CD14-positive monocyte (primary cell): ENCODE measurements around the gene CXXC5. TPM values are rescaled to one million over a fixed set of nuclear protein-coding genes. Genes with fewer than 3 reads are reported as not detected.

Experiments
- DNase-seq, 3 donors: peaks; one replicate each; pipeline ENCODE4 v3.0.0-alpha.2; 2011 to 2022
- H2AFZ ChIP-seq: 2 replicates; pipeline ENCODE4 v1.6.0; 2012; ENCODE audit warnings: mild to moderate bottlenecking, low read depth, low read length, inconsistent platforms; ENCODE audit not compliant: insufficient read depth, poor library complexity, severe bottlenecking
- H3K27ac ChIP-seq, 2 donors: 1 replicate in 1 of 2; 2 replicates in 1 of 2; pipeline ENCODE4 v1.5.1; 2012 to 2013; ENCODE audit warnings: low read length in 2 of 2, control low read depth in 1 of 2, inconsistent platforms in 1 of 2, low read depth in 1 of 2, mild to moderate bottlenecking in 1 of 2
- H3K27me3 ChIP-seq, 2 donors: one replicate each; pipeline versions ENCODE4 v1.6.0 to v1.6.1; 2011 to 2013; ENCODE audit warnings: low read length in 2 of 2; ENCODE audit not compliant: control insufficient read depth in 2 of 2, insufficient read depth in 2 of 2
- H3K36me3 ChIP-seq, 2 donors: replicated peaks in 1 of 2; 1 replicate in 1 of 2; 2 replicates in 1 of 2; pipeline versions ENCODE4 v1.5.1 to v1.6.1; 2012 to 2013; ENCODE audit warnings: low read length in 2 of 2, control low read depth in 1 of 2, inconsistent platforms in 1 of 2, mild to moderate bottlenecking in 1 of 2; ENCODE audit not compliant: insufficient read depth in 2 of 2, control insufficient read depth in 1 of 2
- H3K4me1 ChIP-seq, 2 donors: 1 replicate in 1 of 2; 2 replicates in 1 of 2; pipeline versions ENCODE4 v1.5.1 to v1.6.1; 2012 to 2013; ENCODE audit warnings: low read length in 2 of 2, control low read depth in 1 of 2, inconsistent platforms in 1 of 2, mild to moderate bottlenecking in 1 of 2, moderate library complexity in 1 of 2; ENCODE audit not compliant: insufficient read depth in 2 of 2, control insufficient read depth in 1 of 2
- H3K4me2 ChIP-seq: replicated peaks from 2 replicates; pipeline ENCODE3; 2012; ENCODE audit warnings: low read length, moderate library complexity, mild to moderate bottlenecking; ENCODE audit not compliant: poor library complexity, severe bottlenecking; ENCODE audit errors: extremely low read depth
- H3K4me3 ChIP-seq, 3 experiments: fragments of 200-600 bp in 1 of 3; sonication (generic) in 1 of 3; replicated peaks in 1 of 3; 1 replicate in 2 of 3; 2 replicates in 1 of 3; pipeline ENCODE4 v1.5.1; 2011 to 2013; ENCODE audit warnings: low read length in 3 of 3, mild to moderate bottlenecking in 3 of 3, control low read depth in 2 of 3, low read depth in 2 of 3, inconsistent platforms in 1 of 3, moderate library complexity in 1 of 3
- H3K79me2 ChIP-seq: 2 replicates; pipeline ENCODE4 v1.6.0; 2012; ENCODE audit warnings: mild to moderate bottlenecking, control low read depth, inconsistent platforms, low read length, moderate library complexity; ENCODE audit not compliant: insufficient read depth
- H3K9ac ChIP-seq: 2 replicates; pipeline ENCODE4 v1.6.0; 2017; ENCODE audit warnings: low read length, mild to moderate bottlenecking; ENCODE audit not compliant: insufficient read depth, poor library complexity, severe bottlenecking
- H3K9me3 ChIP-seq, 2 donors: replicated peaks in 1 of 2; 1 replicate in 1 of 2; 2 replicates in 1 of 2; pipeline versions ENCODE4 v1.5.1 to v1.6.1; 2012 to 2013; ENCODE audit warnings: low read length in 2 of 2, control low read depth in 1 of 2; ENCODE audit not compliant: control insufficient read depth in 1 of 2, insufficient read depth in 1 of 2
- H4K20me1 ChIP-seq: 2 replicates; pipeline ENCODE4 v1.6.0; 2012; ENCODE audit warnings: mild to moderate bottlenecking, low read length, control low read depth, moderate library complexity; ENCODE audit not compliant: insufficient read depth
- H3K27ac Mint-ChIP-seq, 7 donors: one replicate each; pipeline ENCODE4 v1.8.0; 2020; ENCODE audit warnings: mild to moderate bottlenecking in 7 of 7, mixed read lengths in 7 of 7, moderate library complexity in 6 of 7, inconsistent platforms in 2 of 7
- H3K27me3 Mint-ChIP-seq, 3 donors: one replicate each; pipeline ENCODE4 v1.8.0; 2021 to 2022; ENCODE audit warnings: low read depth in 3 of 3, mild to moderate bottlenecking in 3 of 3, mixed read lengths in 3 of 3, moderate library complexity in 3 of 3, inconsistent platforms in 1 of 3
- H3K36me3 Mint-ChIP-seq, 2 donors: one replicate each; pipeline ENCODE4 v1.8.0; 2020; ENCODE audit warnings: mixed read lengths in 2 of 2, inconsistent platforms in 1 of 2, mild to moderate bottlenecking in 1 of 2
- H3K4me1 Mint-ChIP-seq: one replicate; pipeline ENCODE4 v1.8.0; 2020; ENCODE audit warnings: mild to moderate bottlenecking, mixed read lengths
- H3K4me3 Mint-ChIP-seq, 2 donors: one replicate each; pipeline ENCODE4 v1.8.0; 2020; ENCODE audit warnings: mild to moderate bottlenecking in 2 of 2, mixed read lengths in 2 of 2, moderate library complexity in 1 of 2
- H3K9me3 Mint-ChIP-seq, 7 donors: one replicate each; pipeline ENCODE4 v1.8.0; 2020 to 2022; ENCODE audit warnings: mixed read lengths in 7 of 7, mild to moderate bottlenecking in 6 of 7, moderate library complexity in 6 of 7, inconsistent platforms in 2 of 7
- WGBS: methylation state at CpG from one replicate; pipeline ENCODE4 v1.1.5; 2013; ENCODE audit warnings: missing lambda C conversion rate; ENCODE audit not compliant: insufficient coverage; 5-methylcytosine and 5-hydroxymethylcytosine counted together
- intact Hi-C, 2 donors: fragments of 100-400 bp; cut with micrococcal nuclease; formaldehyde crosslinking; loops; one replicate each; pipeline versions ENCODE4 v1.15.0 to v1.15.1; 2023
- polyA plus RNA-seq, 3 donors: library from polyadenylated mRNA; depleted of rRNA in 1 of 3; unstranded in 2 of 3; stranded (reverse) in 1 of 3; fragments of 300-500 nt in 2 of 3; fragments of >200 nt in 1 of 3; fragmentation: Illumina TruSeq in 2 of 3; gene quantifications; 1 replicate in 2 of 3; 2 replicates in 1 of 3; pipeline ENCODE4 v1.2.3, GENCODE V29; 2012 to 2021
- TF ChIP-seq, protein P1 (sequence below): fragments of 200-600 bp; IDR thresholded peaks from one replicate; pipeline ENCODE4 v1.8.0; 2022; ENCODE audit warnings: antibody characterized with exemption, mild to moderate bottlenecking

The CXXC5 gene
- polyA plus RNA-seq, 3 donors: 22.4 to 37.2 (median 33.7) TPM

DNA sequence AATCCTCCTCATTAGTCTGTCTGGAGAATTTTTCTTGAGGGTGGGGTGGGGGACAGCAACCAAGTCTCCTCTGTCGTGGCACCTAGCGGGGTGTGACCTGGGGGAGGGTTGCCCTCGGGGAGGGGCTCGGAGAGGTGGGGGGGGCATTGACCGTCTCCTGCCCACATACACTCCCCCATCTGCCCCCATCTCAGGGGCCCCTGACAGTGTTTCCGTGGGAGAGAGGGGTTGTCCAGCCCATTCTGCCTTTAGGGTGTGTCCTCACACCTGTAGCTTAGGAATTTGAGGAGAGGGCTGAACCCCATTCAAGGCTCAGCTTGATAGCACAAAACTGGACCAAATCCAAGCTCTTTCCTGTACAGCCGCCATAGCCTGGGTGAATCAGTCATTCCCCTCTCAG lies 5.9 kb upstream of the CXXC5 start:
- peaks cover 31% of the 10 kb centered on the region for H3K4me1 Mint-ChIP-seq
- no peaks in the 10 kb centered on the region for H3K9me3 Mint-ChIP-seq
- no peak for DNase-seq
- no CpG with 5 or more reads among the region's 7 CpGs for WGBS
- Histone ChIP-seq H3K4me1 (peaks cover 23 to 31% of the 10 kb centered on the region in 2 donors), H3K27me3 (peaks cover 4 to 56% of the 10 kb centered on the region in 2 donors), H3K36me3 (no peaks in the 10 kb centered on the region), H2AFZ (no peak overlapping the region), H3K4me3 (no peak overlapping the region), H3K9me3 (no peaks in the 10 kb centered on the region), H4K20me1 (peaks cover 18% of the 10 kb centered on the region), H3K27ac (no peak overlapping the region), H3K4me2 (no peak overlapping the region), H3K79me2 (no peaks in the 10 kb centered on the region), H3K9ac (no peak overlapping the region)
- TF ChIP-seq, protein P1, sequence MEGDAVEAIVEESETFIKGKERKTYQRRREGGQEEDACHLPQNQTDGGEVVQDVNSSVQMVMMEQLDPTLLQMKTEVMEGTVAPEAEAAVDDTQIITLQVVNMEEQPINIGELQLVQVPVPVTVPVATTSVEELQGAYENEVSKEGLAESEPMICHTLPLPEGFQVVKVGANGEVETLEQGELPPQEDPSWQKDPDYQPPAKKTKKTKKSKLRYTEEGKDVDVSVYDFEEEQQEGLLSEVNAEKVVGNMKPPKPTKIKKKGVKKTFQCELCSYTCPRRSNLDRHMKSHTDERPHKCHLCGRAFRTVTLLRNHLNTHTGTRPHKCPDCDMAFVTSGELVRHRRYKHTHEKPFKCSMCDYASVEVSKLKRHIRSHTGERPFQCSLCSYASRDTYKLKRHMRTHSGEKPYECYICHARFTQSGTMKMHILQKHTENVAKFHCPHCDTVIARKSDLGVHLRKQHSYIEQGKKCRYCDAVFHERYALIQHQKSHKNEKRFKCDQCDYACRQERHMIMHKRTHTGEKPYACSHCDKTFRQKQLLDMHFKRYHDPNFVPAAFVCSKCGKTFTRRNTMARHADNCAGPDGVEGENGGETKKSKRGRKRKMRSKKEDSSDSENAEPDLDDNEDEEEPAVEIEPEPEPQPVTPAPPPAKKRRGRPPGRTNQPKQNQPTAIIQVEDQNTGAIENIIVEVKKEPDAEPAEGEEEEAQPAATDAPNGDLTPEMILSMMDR: no peak
- H3K27me3 Mint-ChIP-seq: peaks cover 50 to 83% (median 51%) of the 10 kb centered on the region in 3 donors
- H3K4me3 Mint-ChIP-seq: no peak overlapping the region
- peaks cover 2 to 15% of the 10 kb centered on the region in 2 donors for H3K36me3 Mint-ChIP-seq
- intact Hi-C loops: no loop called here
- no peak overlapping the region for H3K27ac Mint-ChIP-seq

DNA sequence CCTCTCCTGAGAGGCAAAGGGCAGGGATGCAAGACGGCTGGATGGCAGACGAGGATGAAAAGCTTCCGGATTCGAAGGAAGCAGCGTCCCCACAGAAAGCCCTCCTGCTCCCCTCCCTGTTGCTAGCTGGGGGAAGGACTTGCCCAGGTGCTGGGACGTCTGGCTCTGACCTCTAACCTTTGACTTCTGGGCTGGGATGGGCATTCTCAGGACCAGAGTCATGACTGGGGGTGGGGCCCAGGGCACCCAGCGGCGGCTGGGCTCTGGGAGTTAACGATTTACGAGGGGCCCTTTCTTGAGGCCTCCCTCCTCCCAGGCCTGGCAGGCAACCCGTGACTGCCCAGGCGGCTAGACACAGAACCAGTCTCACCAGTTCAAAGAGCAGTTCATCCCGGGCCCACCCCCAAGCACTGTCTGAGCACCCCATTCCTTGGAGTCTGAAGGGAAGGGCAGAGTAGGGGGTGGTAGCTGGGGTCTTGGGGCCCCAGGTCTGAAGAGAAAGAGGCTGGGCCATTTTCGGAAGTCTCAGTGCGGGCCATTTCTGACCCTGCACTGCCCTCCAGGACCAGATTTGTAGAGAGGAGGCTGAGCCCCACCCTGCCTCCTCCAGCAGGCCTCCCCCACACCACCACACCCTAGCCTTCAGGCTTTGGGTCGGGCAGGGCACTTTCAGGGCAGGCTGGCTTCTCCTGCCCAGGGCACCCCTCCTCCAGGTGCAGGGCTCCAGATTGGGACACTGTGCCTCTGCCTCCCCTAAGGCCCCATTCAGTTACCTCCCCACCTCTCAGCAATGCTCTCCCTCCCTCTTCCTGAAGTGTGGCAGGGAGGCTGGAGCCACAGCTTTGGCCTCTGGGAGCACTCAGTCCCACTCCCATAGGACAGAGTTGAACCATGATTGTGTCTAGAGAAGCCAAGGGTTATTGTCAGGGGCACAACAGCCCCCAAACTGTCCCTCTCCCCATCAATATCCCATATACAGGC lies 5.0 kb upstream of the CXXC5 start:
- peaks cover 2 to 15% of the 10 kb centered on the region in 2 donors for H3K36me3 Mint-ChIP-seq
- intact Hi-C loops: no loop called here
- Histone ChIP-seq H3K36me3 (no peaks in the 10 kb centered on the region), H3K4me3 (no peak overlapping the region), H3K79me2 (no peaks in the 10 kb centered on the region), H3K4me2 (no peak overlapping the region), H3K27me3 (peaks cover 4 to 57% of the 10 kb centered on the region in 2 donors), H4K20me1 (peaks cover 22% of the 10 kb centered on the region), H3K9ac (no peak overlapping the region), H3K9me3 (no peaks in the 10 kb centered on the region), H2AFZ (no peak overlapping the region), H3K27ac (no peak overlapping the region), H3K4me1 (peaks cover 24 to 30% of the 10 kb centered on the region in 2 donors)
- 64% methylated on average over 3 of the region's 16 CpGs for WGBS
- H3K27me3 Mint-ChIP-seq: peaks cover 51 to 84% (median 54%) of the 10 kb centered on the region in 3 donors
- H3K4me1 Mint-ChIP-seq: peaks cover 34% of the 10 kb centered on the region
- no peak overlapping the region for H3K4me3 Mint-ChIP-seq
- DNase-seq: no peak
- peak overlapping the region in 2 of 7 donors; percentile 58 to 60 for H3K27ac Mint-ChIP-seq
- no peaks in the 10 kb centered on the region for H3K9me3 Mint-ChIP-seq
- TF ChIP-seq, protein P1: no peak
